ENCODE measurements around the gene ALDOC. TPM values are rescaled to one million over a fixed set of nuclear protein-coding genes. Genes with fewer than 3 reads are reported as not detected.

ALDOC gene
- total RNA-seq, 1 donor = 28.9 TPM

GRCh38 chr17:28554565-28554964 lies 22.1 kb downstream of the ALDOC start:
- H3K4me3 ChIP-seq (ENCODE audit: low read depth, low read length) = no peak overlapping the region
- no peak for TF ChIP-seq CTCF (IDR thresholded peaks at IDR 0.05; ENCODE audit: insufficient read depth, low read depth, low read length)
- DNase-seq (ENCODE audit: low read depth) = no peak

- TF ChIP-seq CTCF (IDR thresholded peaks at IDR 0.05; ENCODE audit: insufficient read depth, low read depth, low read length) = no peak
- H3K4me3 ChIP-seq (ENCODE audit: low read depth, low read length) = peak overlapping the region; percentile 44
- DNase-seq (ENCODE audit: low read depth) = no peak
Measured at GRCh38 chr17:28553000-28553505, 23.6 kb downstream of the ALDOC start.

GRCh38 chr17:28552176-28552999 lies 24.3 kb downstream of the ALDOC start, which contains the start of gene UNC119:
Gene UNC119 (minus strand): TSS chr17:28552624. CDS start chr17:28552557, 67 bp downstream.
- no peak for TF ChIP-seq CTCF (IDR thresholded peaks at IDR 0.05; ENCODE audit: insufficient read depth, low read depth, low read length)
- DNase-seq (ENCODE audit: low read depth) = peak; percentile 62

GRCh38 chr17:28551421-28552175 lies 25.1 kb downstream of the ALDOC start:
- TF ChIP-seq CTCF (IDR thresholded peaks at IDR 0.05; ENCODE audit: insufficient read depth, low read depth, low read length) = no peak
- peak overlapping the region; percentile 79 for H3K4me3 ChIP-seq (ENCODE audit: low read depth, low read length)
- DNase-seq (ENCODE audit: low read depth) = peak; percentile 33

More at GRCh38 chr17:28552176-28552999, 24.3 kb downstream of the ALDOC start, which contains the start of gene UNC119:
- H3K4me3 ChIP-seq (ENCODE audit: low read depth, low read length) = peak within 1 kb of the TSS; percentile 79

- DNase-seq (ENCODE audit: low read depth) = no peak
- TF ChIP-seq CTCF (IDR thresholded peaks at IDR 0.05; ENCODE audit: insufficient read depth, low read depth, low read length) = no peak
- no peak overlapping the region for H3K4me3 ChIP-seq (ENCODE audit: low read depth, low read length)
Measured at GRCh38 chr17:28550858-28551257, 25.8 kb downstream of the ALDOC start.

- no peak for TF ChIP-seq CTCF (IDR thresholded peaks at IDR 0.05; ENCODE audit: insufficient read depth, low read depth, low read length)
- no peak overlapping the region for H3K4me3 ChIP-seq (ENCODE audit: low read depth, low read length)
- no peak for DNase-seq (ENCODE audit: low read depth)
Measured at GRCh38 chr17:28549236-28550132, 27.2 kb downstream of the ALDOC start.
